CD4-positive, alpha-beta T cell treated with Interleukin-15 for 4 hours (primary cell): ENCODE results near the gene TPST1.
"Not testable (repeated sequence)": the region's sequence is repeated elsewhere in the genome, so short reads cannot be mapped to it uniquely, and the experiment has no call there.

Source experiments
- DNase-seq: peaks from one replicate; pipeline ENCODE4 v3.0.0-alpha.2; 2020; ENCODE audit warnings: low spot score

TPST1 gene

DNA sequence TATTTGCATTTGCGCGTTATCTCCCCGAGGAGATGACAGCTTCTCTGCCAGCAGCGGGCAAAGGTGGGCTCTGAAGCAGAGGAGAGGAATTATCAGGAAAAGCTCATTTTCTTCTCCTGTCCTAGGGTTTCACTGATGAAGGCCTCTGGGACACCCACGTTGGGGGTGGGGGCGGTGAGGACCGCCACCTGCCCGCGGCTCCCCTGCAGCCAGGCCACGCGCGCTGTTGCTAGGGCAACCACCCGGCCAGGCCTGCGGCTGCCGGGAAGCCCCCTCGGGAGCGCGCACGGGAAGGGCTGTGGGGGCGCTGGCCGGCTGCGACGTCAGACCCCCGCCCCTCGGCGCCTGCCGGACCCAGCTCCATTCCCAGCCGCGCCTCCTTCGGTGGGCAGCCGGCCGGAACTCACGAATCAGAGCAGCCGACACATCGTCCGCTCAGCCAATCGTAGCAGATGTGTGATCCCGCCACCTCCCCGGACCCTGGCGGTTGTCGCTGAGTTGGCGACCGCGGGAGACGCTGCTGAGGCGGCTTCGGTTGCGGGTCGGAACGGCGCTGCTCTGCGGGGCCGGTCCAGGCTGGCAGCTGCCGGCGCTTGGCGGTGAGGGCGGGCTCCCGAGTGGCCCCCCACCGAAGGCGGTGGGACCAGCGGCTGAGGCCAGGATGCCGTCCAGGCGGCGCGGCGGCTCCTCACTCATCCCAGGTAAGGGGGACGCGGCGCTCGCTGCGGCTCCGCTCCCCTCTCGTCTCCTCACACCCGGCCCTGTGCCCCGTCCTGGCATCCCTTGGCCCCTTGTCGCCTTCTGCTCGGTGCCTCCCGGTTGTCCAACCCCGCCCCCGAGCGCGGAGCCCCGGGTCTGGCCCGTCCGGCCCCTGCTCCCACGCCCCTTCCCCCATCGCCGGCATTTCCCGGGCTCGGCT, at the start of gene TPST1:
Gene TPST1, plus strand, starts transcription at position 513 of the 919 bp plus-strand sequence. CDS start 35,092 bp downstream, outside the sequence.
- peak; percentile 71 for DNase-seq

- not testable (repeated sequence) for DNase-seq
Observed at GRCh38 chr7:66156035-66156434, 49.1 kb upstream of the TPST1 start.

DNA sequence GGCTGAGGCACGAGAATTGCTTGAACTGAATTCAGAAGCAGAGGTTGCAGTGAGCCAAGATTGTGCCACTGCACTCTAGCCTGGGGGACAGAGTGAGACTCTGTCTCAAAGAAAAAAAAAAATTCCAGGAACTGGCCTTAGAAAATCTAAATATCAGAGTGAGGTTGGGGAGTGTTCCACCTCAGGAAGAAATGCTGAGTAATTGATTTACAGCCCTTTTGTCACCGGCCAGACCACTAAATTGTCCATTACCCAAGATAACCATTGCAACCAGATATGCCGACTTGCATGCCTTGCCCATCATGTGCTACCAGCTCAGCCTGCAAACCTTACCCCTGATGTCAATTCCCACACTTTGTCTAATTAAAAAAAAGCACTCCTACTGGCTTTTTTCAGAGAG, 48.1 kb upstream of the TPST1 start:
- DNase-seq: no peak

DNA sequence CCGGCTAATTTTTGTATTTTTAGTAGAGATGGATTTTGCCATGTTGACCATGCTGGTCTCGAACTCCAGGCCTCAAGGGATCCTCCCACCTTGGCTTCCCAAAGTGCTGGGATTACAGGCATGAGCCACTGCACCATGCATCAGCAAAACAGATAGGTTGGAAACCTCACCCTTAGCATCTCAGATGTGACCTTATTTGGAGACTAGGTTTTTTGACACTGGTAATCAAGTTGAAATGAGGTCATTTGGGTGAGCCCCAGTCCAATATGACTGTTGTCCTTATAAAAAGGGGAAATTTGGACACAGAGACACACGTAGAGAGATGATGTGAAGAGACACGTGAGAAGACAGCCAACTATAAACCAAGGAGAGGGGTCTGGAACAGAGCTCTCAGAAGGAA, 42.5 kb upstream of the TPST1 start:
- DNase-seq: no peak

DNA sequence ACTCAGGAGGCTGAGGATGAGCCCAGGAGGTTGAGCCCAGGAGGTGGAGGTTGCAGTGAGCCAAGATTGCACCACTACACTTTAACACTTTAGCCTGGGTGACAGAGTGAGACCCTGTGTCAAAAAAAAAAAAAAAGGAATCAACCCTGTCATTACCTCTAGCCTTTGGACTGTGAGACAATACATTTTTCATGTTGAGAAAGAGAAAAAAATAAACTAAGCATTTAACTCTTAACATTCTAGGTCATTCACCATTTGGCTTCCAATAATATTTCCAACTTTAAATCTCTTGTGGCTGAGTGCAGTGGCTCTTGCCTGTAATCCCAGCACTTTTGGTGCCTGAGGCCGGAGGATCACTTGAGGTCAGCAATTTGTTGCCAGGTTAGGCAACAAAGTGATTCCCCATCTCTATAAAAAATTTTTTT, 41.9 kb upstream of the TPST1 start:
- DNase-seq: no peak

DNA sequence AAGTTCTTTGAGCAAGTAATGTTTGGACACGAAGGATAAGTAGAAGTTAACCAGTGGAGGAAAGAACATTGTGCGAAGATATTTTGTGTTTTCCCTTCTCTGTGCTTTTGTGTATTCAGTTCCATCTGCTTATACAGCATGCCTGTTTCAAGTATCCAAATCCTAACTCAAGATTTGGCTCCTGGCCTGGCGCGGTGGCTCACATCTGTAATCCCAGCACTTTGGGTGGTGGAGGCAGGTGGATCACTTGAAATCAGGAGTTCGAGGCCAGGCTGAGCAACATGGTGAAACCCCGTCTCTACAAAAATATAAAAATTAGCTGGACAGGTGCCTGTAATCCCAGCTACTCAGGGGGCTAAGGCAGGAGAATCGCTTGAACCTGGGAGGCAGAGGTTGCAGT, 40.8 kb upstream of the TPST1 start:
- no peak for DNase-seq

GRCh38 chr7:66167773-66168387, 37.3 kb upstream of the TPST1 start:
- DNase-seq: no peak

GRCh38 chr7:66169616-66170015, 35.5 kb upstream of the TPST1 start:
- no peak for DNase-seq

DNA sequence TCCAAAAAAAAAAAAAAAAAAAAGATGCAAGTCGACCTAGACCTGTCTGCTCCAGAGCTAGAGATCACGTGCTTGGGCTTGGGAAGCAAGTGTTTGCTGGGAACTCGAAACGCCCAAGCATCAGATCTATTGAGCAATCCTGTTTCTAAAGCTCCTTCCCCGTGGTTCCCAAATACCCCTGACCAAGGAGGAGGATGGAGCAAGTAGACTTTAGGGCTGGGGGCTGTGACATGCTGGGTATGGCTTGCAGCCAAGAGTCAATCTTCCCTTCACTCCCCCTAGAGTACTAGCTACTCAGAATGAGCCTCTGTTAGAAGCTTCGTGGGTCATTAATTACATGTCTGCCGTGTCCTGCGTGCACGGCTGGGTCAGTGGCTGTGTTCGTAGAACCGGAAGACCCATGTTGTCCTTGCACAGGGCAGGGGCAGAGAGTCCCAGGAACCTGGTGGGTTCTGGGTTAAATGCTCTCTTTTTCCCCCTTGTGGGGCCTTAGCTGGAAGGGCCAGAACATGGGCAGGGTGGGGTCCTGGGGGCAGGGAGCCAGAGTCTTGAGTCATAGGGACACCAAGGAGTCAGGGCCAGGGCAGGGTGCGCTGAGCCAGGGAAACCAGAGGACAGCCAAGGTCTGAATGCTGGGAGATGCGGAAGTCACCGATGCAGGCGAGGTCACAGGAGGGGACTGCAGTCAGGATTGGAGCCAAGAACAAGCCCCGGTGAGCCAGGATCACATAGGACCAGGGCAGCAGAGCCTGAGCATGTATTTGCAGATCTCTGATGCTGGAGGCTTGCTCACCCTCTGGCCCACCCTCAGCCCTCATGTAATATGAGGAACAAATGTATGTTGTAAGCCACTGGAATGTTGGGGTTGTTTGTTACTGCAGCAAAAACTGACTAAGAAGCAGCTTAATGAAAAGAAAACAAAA, 34.6 kb upstream of the TPST1 start:
- no peak for DNase-seq

- not testable (repeated sequence) for DNase-seq
Observed at GRCh38 chr7:66172536-66173401, 32.4 kb upstream of the TPST1 start.

- no peak for DNase-seq
Observed at GRCh38 chr7:66173856-66174255, 31.3 kb upstream of the TPST1 start.

DNA sequence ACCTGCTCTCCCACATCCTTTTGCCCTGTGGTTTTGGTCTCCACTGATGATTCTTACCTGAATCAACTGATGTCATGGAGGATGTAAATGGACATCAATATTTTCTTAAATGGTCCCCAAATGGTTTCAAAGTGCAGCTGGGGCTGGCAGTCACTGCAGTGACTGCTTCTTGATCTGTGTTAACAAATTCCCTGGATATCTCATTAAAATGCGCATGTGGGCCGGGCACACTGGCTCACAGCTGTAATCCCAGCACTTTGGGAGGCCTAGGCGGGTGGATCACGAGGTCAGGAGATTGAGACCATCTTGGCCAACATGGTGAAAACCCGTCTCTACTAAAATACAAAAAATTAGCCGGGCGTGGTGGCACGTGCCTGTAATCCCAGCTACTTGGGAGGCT, 30.1 kb upstream of the TPST1 start:
- not testable (repeated sequence) for DNase-seq

DNA sequence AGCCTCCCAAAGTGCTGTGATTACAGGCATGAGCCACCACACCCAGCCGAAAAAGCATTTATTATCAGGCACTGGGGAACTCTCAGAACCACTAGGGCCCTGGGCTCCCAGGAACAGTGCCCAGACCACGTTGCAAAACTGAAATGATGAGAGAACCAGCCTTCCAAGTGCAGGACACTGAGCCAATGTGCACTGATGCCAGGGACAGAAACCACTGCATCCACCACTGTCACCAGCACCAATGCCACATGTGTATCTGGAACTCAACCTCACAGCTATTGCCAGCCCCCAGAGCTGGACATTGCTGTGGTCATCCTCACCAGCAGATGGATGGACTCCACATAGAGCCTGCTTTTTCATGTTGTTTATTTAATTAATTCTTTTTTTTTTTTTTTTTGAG, 28.2 kb upstream of the TPST1 start:
- no peak for DNase-seq

DNA sequence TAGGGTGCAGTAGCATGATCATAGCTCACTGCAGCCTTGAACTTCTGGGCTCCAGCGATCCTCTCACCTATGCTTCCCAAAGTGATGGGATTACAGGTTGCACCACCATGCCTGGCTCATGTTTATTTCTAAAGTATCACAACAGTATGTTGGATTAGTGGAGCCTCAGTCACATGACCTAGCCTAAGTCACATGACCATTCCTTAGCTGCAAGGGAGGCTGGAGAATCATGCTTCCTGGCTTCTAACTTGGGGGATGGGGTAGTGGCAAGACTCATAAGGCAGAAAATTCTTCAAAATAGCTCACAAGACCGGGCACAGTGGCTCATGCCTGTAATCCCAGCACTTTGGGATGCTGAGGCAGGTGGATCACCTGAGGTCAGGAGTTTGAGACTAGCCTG, 26.9 kb upstream of the TPST1 start:
- no peak for DNase-seq

DNA sequence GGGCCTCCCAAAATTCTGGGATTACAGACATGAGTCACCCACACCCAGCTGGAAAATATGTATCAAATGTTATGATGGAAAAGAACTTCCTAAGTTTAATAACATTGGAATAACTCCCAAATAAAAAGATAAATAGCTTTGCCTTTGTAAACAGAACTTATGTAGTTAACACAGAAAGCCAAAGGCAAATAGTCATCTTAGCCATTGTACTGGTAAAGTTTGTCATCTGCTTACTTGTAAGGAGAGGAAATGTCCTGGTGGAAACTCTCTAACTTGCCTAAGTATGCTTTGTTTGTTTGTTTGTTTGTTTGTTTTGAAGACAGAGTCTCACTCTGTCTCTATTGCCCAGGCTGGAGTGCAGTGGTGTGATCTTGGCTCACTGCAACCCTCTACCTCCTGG, 23.8 kb upstream of the TPST1 start:
- DNase-seq: no peak

GRCh38 chr7:66181845-66182244, 23.3 kb upstream of the TPST1 start:
- no peak for DNase-seq

DNA sequence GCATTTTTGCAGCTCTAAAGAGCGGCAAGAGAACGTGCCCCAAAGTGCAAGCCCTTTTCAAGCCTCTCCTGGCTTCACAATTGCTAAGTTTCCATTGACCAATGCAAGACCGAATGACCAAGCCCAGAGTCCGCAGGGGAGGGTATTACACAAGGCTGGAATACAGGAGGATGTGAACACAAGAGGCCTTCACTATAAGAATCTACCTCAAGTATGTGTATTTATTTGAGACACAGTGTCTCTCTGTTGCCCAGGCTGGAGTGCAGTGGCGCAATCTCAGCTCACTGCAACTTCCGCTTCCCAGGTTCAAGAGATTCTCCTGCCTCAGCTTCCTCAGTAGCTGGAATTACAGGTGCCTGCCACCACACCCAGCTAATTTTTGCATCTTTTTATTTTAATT, 22.2 kb upstream of the TPST1 start:
- DNase-seq: no peak

DNA sequence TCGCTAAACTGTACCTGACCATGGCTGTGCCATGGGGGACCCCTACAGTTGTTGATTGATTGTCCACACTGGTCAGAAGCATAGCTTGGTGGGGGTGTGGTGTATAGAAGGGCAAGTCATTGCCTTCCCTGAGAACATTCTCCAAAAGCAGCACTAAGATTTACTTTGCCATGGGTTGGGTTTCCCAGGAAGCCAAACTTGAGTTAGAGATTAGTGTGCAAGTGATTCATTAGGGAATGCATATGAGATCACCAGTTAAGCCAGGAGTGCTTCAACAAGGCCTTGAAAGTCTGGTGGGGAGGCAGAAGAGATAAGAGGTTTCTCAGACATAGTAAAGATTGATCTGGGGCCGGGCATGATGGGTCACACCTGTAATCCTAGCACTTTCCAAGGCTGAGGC, 21.4 kb upstream of the TPST1 start:
- DNase-seq: no peak

- no peak for DNase-seq
Observed at GRCh38 chr7:66185680-66186187, 19.4 kb upstream of the TPST1 start.

GRCh38 chr7:66186991-66187390, 18.1 kb upstream of the TPST1 start:
- no peak for DNase-seq

GRCh38 chr7:66187905-66188304, 17.2 kb upstream of the TPST1 start:
- DNase-seq: no peak
